Stomach (tissue), 4 donors: Measurements from ENCODE around the gene EPDR1.

Source experiments
- CTCF ChIP-seq, 7 experiments: fragments of 450-650 bp in 4 of 7; fragments of 200-600 bp in 3 of 7; sonication (generic) in 3 of 7; IDR thresholded peaks; one replicate each; pipeline ENCODE4 v1.5.1; 2016 to 2019; ENCODE audit warnings: antibody characterized with exemption in 7 of 7, control low read depth in 2 of 7, mild to moderate bottlenecking in 1 of 7
- EP300 ChIP-seq: sonication (generic); formaldehyde crosslinking; IDR thresholded peaks from one replicate; pipeline ENCODE4 v1.6.1; 2017; ENCODE audit warnings: antibody characterized with exemption
- POLR2AphosphoS5 ChIP-seq, 3 donors: sonication (generic); formaldehyde crosslinking; IDR thresholded peaks; one replicate each; pipeline ENCODE4 v1.6.1; 2016; ENCODE audit warnings: antibody characterized with exemption in 3 of 3

GRCh38 chr7:37921876-37922275 is 1.4 kb downstream of the EPDR1 start:
- TF ChIP-seq CTCF (IDR thresholded peaks at IDR 0.05): no peak
- no peak for TF ChIP-seq EP300
- TF ChIP-seq POLR2AphosphoS5 (IDR thresholded peaks at IDR 0.05): no peak
